ENCODE measurements around the gene SLC16A10.

The SLC16A10 gene

DNA sequence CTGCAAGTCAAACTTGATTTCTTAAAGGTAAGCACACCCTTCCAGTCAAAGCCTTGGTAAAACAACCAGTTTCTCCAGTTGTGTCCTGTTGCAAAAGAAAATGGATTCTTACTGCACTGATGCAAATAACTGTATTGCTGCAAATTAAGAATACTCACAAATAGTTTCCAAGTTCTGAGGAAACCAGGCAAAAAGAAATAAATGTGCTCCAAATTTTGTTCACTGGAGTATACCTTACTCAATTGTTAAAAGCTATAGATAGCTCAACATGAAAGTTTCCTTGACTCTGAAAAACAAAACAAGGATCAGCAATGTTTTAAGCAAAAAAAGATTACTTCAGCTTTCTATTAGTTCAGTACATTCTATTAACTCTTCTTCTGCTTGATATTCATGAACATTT, 75.2 kb downstream of the SLC16A10 start:
- no peak overlapping the region for H3K4me3 ChIP-seq (ENCODE audit: low read depth, low read length)
- TF ChIP-seq, protein P1, sequence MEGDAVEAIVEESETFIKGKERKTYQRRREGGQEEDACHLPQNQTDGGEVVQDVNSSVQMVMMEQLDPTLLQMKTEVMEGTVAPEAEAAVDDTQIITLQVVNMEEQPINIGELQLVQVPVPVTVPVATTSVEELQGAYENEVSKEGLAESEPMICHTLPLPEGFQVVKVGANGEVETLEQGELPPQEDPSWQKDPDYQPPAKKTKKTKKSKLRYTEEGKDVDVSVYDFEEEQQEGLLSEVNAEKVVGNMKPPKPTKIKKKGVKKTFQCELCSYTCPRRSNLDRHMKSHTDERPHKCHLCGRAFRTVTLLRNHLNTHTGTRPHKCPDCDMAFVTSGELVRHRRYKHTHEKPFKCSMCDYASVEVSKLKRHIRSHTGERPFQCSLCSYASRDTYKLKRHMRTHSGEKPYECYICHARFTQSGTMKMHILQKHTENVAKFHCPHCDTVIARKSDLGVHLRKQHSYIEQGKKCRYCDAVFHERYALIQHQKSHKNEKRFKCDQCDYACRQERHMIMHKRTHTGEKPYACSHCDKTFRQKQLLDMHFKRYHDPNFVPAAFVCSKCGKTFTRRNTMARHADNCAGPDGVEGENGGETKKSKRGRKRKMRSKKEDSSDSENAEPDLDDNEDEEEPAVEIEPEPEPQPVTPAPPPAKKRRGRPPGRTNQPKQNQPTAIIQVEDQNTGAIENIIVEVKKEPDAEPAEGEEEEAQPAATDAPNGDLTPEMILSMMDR (IDR thresholded peaks at IDR 0.05; ENCODE audit: insufficient read depth, low read length, missing control alignments), result no peak
- CTCF ChIA-PET, result no interaction called here
- POLR2A ChIA-PET, result no interaction called here
- no peak for DNase-seq (ENCODE audit: low read depth, low spot score)

GRCh38 chr6:111171577-111172400, 84.5 kb downstream of the SLC16A10 start:
- ChIA-PET CTCF (interaction anchor here (1.2 kb wide), 1 partner anchor 114 kb away, joined by 3 read pairs; no protein-coding TSS in a partner anchor), POLR2A (no interaction called here)
- DNase-seq (ENCODE audit: low read depth, low spot score), result no peak
- no peak overlapping the region for H3K4me3 ChIP-seq (ENCODE audit: low read depth, low read length)
- TF ChIP-seq, protein P1 (IDR thresholded peaks at IDR 0.05; ENCODE audit: insufficient read depth, low read length, missing control alignments), result no peak

- TF ChIP-seq, protein P1 (IDR thresholded peaks at IDR 0.05; ENCODE audit: insufficient read depth, low read length, missing control alignments), result no peak
- no peak overlapping the region for H3K4me3 ChIP-seq (ENCODE audit: low read depth, low read length)
- POLR2A ChIA-PET, result no interaction called here
- DNase-seq (ENCODE audit: low read depth, low spot score), result no peak
- CTCF ChIA-PET, result interaction anchor here (1.2 kb wide), 1 partner anchor 115 kb away, joined by 3 read pairs; no protein-coding TSS in a partner anchor
Observed at GRCh38 chr6:111172563-111172962, 85.3 kb downstream of the SLC16A10 start.

- ChIA-PET CTCF (no interaction called here), POLR2A (no interaction called here)
- TF ChIP-seq, protein P1 (IDR thresholded peaks at IDR 0.05; ENCODE audit: insufficient read depth, low read length, missing control alignments), result no peak
- DNase-seq (ENCODE audit: low read depth, low spot score), result no peak
- no peak overlapping the region for H3K4me3 ChIP-seq (ENCODE audit: low read depth, low read length)
Observed at GRCh38 chr6:111173341-111173740, 86.0 kb downstream of the SLC16A10 start.

GRCh38 chr6:111173946-111174345, 86.6 kb downstream of the SLC16A10 start:
- CTCF ChIA-PET, result no interaction called here
- H3K4me3 ChIP-seq (ENCODE audit: low read depth, low read length), result no peak overlapping the region
- POLR2A ChIA-PET, result no interaction called here
- TF ChIP-seq, protein P1 (IDR thresholded peaks at IDR 0.05; ENCODE audit: insufficient read depth, low read length, missing control alignments), result no peak
- DNase-seq (ENCODE audit: low read depth, low spot score), result no peak

DNA sequence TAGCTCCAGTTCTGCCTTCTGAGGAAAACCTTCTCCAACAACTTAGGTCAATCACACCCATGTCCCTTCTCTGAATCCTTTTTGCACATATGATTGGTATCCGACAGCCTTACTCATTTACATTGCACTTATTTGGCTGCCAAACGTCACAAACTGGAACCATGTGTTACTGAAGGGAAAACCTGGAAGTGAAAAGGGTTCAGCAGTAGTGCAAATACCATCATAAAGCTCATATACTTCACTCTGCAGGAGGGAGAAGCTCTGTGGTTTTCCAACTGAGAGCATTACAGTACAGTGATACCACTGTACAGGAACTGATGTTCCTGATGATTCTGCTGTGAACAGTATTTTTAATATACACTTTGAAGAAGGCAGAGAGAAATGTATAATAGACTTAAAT, 87.8 kb downstream of the SLC16A10 start:
- no peak for DNase-seq (ENCODE audit: low read depth, low spot score)
- TF ChIP-seq, protein P1 (IDR thresholded peaks at IDR 0.05; ENCODE audit: insufficient read depth, low read length, missing control alignments), result no peak
- ChIA-PET CTCF (interaction anchor here (0.9 to 1.2 kb wide), 3 partner anchors 9 to 26 kb away, joined by 3 read pairs; no protein-coding TSS in a partner anchor), POLR2A (no interaction called here)
- no peak overlapping the region for H3K4me3 ChIP-seq (ENCODE audit: low read depth, low read length)
